Measurements from ENCODE around the gene KIF21B. TPM values are rescaled to one million over a fixed set of nuclear protein-coding genes. Genes with fewer than 3 reads are reported as not detected.

The KIF21B gene
- total and polyA plus RNA-seq, 2 experiments from 2014 or later = 4.6 to 34.3 TPM

DNA sequence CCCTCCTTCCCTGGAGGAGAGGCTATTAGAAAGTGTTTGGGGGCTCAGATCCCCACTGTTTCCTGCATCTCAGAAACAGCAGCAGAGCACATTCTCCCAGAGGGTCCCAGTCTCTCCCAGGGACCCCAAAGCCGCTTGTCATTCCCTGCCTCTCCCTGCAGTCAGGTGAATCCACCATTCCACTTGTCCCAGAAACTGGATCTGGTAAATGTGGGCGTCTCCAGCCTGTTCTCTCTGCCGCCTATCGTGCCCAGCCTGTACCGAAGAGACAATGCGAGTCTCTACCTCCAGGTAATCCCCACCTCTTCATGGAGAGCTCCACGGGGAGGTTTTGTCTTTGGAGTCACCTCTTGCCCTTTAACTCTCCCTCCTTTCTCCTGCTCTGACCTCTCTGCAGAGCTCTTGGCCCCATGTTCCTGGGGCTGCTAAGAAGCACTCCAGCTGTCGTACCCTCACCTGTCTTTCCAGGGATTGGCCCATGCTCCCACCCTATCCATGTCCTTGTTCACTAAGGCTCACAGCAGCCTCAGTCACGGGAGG lies 101.9 kb downstream of the KIF21B start:
- DNase-seq (ENCODE audit: low spot score) (no peak), ATAC-seq (peak; percentile 56)
- no peak for TF ChIP-seq JUNB (IDR thresholded peaks at IDR 0.05; ENCODE audit: unreplicated experiment)
- TF ChIP-seq EZH2phosphoT487 (IDR thresholded peaks at IDR 0.05; ENCODE audit: unreplicated experiment) = no peak
- TF ChIP-seq, protein P1, sequence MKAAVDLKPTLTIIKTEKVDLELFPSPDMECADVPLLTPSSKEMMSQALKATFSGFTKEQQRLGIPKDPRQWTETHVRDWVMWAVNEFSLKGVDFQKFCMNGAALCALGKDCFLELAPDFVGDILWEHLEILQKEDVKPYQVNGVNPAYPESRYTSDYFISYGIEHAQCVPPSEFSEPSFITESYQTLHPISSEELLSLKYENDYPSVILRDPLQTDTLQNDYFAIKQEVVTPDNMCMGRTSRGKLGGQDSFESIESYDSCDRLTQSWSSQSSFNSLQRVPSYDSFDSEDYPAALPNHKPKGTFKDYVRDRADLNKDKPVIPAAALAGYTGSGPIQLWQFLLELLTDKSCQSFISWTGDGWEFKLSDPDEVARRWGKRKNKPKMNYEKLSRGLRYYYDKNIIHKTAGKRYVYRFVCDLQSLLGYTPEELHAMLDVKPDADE (IDR thresholded peaks at IDR 0.05) = no peak
- TF ChIP-seq, protein P2, sequence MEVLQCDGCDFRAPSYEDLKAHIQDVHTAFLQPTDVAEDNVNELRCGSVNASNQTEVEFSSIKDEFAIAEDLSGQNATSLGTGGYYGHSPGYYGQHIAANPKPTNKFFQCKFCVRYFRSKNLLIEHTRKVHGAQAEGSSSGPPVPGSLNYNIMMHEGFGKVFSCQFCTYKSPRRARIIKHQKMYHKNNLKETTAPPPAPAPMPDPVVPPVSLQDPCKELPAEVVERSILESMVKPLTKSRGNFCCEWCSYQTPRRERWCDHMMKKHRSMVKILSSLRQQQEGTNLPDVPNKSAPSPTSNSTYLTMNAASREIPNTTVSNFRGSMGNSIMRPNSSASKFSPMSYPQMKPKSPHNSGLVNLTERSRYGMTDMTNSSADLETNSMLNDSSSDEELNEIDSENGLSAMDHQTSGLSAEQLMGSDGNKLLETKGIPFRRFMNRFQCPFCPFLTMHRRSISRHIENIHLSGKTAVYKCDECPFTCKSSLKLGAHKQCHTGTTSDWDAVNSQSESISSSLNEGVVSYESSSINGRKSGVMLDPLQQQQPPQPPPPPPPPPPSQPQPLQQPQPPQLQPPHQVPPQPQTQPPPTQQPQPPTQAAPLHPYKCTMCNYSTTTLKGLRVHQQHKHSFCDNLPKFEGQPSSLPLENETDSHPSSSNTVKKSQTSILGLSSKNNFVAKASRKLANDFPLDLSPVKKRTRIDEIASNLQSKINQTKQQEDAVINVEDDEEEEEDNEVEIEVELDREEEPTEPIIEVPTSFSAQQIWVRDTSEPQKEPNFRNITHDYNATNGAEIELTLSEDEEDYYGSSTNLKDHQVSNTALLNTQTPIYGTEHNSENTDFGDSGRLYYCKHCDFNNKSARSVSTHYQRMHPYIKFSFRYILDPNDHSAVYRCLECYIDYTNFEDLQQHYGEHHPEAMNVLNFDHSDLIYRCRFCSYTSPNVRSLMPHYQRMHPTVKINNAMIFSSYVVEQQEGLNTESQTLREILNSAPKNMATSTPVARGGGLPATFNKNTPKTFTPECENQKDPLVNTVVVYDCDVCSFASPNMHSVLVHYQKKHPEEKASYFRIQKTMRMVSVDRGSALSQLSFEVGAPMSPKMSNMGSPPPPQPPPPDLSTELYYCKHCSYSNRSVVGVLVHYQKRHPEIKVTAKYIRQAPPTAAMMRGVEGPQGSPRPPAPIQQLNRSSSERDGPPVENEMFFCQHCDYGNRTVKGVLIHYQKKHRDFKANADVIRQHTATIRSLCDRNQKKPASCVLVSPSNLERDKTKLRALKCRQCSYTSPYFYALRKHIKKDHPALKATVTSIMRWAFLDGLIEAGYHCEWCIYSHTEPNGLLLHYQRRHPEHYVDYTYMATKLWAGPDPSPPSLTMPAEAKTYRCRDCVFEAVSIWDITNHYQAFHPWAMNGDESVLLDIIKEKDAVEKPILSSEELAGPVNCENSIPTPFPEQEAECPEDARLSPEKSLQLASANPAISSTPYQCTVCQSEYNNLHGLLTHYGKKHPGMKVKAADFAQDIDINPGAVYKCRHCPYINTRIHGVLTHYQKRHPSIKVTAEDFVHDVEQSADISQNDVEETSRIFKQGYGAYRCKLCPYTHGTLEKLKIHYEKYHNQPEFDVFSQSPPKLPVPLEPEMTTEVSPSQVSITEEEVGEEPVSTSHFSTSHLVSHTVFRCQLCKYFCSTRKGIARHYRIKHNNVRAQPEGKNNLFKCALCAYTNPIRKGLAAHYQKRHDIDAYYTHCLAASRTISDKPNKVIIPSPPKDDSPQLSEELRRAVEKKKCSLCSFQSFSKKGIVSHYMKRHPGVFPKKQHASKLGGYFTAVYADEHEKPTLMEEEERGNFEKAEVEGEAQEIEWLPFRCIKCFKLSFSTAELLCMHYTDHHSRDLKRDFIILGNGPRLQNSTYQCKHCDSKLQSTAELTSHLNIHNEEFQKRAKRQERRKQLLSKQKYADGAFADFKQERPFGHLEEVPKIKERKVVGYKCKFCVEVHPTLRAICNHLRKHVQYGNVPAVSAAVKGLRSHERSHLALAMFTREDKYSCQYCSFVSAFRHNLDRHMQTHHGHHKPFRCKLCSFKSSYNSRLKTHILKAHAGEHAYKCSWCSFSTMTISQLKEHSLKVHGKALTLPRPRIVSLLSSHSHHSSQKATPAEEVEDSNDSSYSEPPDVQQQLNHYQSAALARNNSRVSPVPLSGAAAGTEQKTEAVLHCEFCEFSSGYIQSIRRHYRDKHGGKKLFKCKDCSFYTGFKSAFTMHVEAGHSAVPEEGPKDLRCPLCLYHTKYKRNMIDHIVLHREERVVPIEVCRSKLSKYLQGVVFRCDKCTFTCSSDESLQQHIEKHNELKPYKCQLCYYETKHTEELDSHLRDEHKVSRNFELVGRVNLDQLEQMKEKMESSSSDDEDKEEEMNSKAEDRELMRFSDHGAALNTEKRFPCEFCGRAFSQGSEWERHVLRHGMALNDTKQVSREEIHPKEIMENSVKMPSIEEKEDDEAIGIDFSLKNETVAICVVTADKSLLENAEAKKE (CRISPR knock-in tag; IDR thresholded peaks at IDR 0.05) = no peak
- TF ChIP-seq ZNF114 (CRISPR knock-in tag; IDR thresholded peaks at IDR 0.05) = no peak
- no peak for TF ChIP-seq STAT1 (IDR thresholded peaks at IDR 0.05; ENCODE audit: unreplicated experiment)
- TF ChIP-seq NANOG (IDR thresholded peaks at IDR 0.05; ENCODE audit: borderline replicate concordance) = no peak
- TF ChIP-seq, protein P3, sequence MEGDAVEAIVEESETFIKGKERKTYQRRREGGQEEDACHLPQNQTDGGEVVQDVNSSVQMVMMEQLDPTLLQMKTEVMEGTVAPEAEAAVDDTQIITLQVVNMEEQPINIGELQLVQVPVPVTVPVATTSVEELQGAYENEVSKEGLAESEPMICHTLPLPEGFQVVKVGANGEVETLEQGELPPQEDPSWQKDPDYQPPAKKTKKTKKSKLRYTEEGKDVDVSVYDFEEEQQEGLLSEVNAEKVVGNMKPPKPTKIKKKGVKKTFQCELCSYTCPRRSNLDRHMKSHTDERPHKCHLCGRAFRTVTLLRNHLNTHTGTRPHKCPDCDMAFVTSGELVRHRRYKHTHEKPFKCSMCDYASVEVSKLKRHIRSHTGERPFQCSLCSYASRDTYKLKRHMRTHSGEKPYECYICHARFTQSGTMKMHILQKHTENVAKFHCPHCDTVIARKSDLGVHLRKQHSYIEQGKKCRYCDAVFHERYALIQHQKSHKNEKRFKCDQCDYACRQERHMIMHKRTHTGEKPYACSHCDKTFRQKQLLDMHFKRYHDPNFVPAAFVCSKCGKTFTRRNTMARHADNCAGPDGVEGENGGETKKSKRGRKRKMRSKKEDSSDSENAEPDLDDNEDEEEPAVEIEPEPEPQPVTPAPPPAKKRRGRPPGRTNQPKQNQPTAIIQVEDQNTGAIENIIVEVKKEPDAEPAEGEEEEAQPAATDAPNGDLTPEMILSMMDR (conservative IDR thresholded peaks at IDR 0.05; ENCODE audit: low read depth in 2 of 2) = no peak
- no peak for TF ChIP-seq ZNF331 (CRISPR knock-in tag; IDR thresholded peaks at IDR 0.05; ENCODE audit: low read depth)
- TF ChIP-seq, protein P4, sequence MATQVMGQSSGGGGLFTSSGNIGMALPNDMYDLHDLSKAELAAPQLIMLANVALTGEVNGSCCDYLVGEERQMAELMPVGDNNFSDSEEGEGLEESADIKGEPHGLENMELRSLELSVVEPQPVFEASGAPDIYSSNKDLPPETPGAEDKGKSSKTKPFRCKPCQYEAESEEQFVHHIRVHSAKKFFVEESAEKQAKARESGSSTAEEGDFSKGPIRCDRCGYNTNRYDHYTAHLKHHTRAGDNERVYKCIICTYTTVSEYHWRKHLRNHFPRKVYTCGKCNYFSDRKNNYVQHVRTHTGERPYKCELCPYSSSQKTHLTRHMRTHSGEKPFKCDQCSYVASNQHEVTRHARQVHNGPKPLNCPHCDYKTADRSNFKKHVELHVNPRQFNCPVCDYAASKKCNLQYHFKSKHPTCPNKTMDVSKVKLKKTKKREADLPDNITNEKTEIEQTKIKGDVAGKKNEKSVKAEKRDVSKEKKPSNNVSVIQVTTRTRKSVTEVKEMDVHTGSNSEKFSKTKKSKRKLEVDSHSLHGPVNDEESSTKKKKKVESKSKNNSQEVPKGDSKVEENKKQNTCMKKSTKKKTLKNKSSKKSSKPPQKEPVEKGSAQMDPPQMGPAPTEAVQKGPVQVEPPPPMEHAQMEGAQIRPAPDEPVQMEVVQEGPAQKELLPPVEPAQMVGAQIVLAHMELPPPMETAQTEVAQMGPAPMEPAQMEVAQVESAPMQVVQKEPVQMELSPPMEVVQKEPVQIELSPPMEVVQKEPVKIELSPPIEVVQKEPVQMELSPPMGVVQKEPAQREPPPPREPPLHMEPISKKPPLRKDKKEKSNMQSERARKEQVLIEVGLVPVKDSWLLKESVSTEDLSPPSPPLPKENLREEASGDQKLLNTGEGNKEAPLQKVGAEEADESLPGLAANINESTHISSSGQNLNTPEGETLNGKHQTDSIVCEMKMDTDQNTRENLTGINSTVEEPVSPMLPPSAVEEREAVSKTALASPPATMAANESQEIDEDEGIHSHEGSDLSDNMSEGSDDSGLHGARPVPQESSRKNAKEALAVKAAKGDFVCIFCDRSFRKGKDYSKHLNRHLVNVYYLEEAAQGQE (IDR thresholded peaks at IDR 0.05; ENCODE audit: unreplicated experiment) = no peak
- Histone ChIP-seq H3K36me3 (ENCODE audit: insufficient read depth) (no peaks in the 10 kb centered on the region), H3K4me2 (no peak overlapping the region), H3K27ac (ENCODE audit: low read depth) (no peak overlapping the region), H3K9me2 (ENCODE audit: insufficient read depth) (0 out of 2 replicates have a peak, but pooled peaks cover 6% of the 10 kb centered on the region), H2AFZ (no peak overlapping the region), H3F3A (replicated peaks; ENCODE audit: low read depth) (no peaks in the 10 kb centered on the region), H3K79me2 (replicated peaks; ENCODE audit: insufficient read depth) (no peaks in the 10 kb centered on the region), H3K27me3 (ENCODE audit: insufficient read depth) (no peaks in the 10 kb centered on the region), H3K4me3 (no peak overlapping the region), H3K4me1 (ENCODE audit: insufficient read depth) (peaks cover 7% of the 10 kb centered on the region), H4K20me1 (replicated peaks; ENCODE audit: insufficient read depth) (no peaks in the 10 kb centered on the region)
- Mint-ChIP-seq H3K4me1 (peaks cover 9% of the 10 kb centered on the region; the same call in 2 of the 3 replicates), H3K27me3 (ENCODE audit: insufficient read depth, low read depth, poor library complexity) (peaks cover 7% of the 10 kb centered on the region), H3K9me3 (no peaks in the 10 kb centered on the region), H3K36me3 (ENCODE audit: low read depth) (no peaks in the 10 kb centered on the region), H3K4me3 (no peak overlapping the region), H3K27ac (no peak overlapping the region)

Data from GM23338 (cell line).